Measurements from ENCODE around the gene CEP44. TPM values are rescaled to one million over a fixed set of nuclear protein-coding genes. Genes with fewer than 3 reads are reported as not detected.

The CEP44 gene
- total RNA-seq, 1 donor from 2014 or later, result 19.1 TPM

DNA sequence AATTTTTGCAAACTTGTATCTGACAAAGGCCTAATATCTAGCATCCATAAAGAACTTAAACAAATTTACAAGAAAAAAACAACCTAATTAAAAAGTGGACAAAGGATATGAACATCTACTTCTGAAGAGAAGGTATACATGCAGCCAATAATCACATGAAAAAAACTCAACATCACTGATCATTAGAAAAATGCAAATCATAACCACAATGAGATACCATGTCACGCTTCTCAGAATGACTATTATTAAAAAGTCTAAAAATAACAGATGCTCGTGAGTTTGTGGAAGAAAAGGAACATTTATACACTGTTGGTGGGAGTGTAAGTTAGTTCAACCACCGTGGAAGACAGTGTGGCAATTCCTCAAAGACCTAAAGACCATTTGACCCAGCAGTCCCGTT lies 24.0 kb downstream of the CEP44 start:
- H3K4me3 Mint-ChIP-seq, result no peak overlapping the region
- H3K9me3 Mint-ChIP-seq, result no peaks in the 10 kb centered on the region
- H3K36me3 Mint-ChIP-seq, result peaks cover 13% of the 10 kb centered on the region
- no peaks in the 10 kb centered on the region for H3K4me1 Mint-ChIP-seq (ENCODE audit: unreplicated experiment)
- TF ChIP-seq, protein P1, sequence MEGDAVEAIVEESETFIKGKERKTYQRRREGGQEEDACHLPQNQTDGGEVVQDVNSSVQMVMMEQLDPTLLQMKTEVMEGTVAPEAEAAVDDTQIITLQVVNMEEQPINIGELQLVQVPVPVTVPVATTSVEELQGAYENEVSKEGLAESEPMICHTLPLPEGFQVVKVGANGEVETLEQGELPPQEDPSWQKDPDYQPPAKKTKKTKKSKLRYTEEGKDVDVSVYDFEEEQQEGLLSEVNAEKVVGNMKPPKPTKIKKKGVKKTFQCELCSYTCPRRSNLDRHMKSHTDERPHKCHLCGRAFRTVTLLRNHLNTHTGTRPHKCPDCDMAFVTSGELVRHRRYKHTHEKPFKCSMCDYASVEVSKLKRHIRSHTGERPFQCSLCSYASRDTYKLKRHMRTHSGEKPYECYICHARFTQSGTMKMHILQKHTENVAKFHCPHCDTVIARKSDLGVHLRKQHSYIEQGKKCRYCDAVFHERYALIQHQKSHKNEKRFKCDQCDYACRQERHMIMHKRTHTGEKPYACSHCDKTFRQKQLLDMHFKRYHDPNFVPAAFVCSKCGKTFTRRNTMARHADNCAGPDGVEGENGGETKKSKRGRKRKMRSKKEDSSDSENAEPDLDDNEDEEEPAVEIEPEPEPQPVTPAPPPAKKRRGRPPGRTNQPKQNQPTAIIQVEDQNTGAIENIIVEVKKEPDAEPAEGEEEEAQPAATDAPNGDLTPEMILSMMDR (conservative IDR thresholded peaks at IDR 0.05), result no peak
- H3K27ac Mint-ChIP-seq, result no peak overlapping the region
- no peaks in the 10 kb centered on the region for H3K27me3 Mint-ChIP-seq
- DNase-seq (ENCODE audit: extremely low spot score, unreplicated experiment), result no peak

DNA sequence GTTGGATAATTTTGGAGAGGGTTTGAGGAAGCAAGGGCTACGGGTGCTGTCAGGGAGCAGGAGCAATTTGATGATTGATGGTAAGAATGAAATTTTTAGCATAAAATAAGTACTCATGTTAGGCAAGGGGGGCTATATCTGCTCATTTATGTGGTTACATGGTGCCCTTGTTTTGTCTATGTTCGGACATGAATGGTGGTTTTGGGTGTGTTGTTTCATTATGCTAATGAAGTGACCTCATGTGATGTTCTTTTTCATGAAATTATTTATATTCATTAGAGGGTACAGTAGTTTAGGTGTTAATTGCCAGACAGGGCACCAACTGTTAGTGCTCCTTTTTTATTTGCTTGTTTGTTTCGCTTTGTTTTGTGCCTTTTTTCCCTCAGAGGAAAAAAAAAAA lies 29.3 kb downstream of the CEP44 start:
- no peak for DNase-seq (ENCODE audit: extremely low spot score, unreplicated experiment)
- H3K27ac Mint-ChIP-seq, result no peak overlapping the region
- H3K4me3 Mint-ChIP-seq, result no peak overlapping the region
- H3K36me3 Mint-ChIP-seq, result peaks cover 10% of the 10 kb centered on the region
- no peaks in the 10 kb centered on the region for H3K4me1 Mint-ChIP-seq (ENCODE audit: unreplicated experiment)
- H3K9me3 Mint-ChIP-seq, result no peaks in the 10 kb centered on the region
- H3K27me3 Mint-ChIP-seq, result no peaks in the 10 kb centered on the region
- TF ChIP-seq, protein P1 (conservative IDR thresholded peaks at IDR 0.05), result no peak

DNA sequence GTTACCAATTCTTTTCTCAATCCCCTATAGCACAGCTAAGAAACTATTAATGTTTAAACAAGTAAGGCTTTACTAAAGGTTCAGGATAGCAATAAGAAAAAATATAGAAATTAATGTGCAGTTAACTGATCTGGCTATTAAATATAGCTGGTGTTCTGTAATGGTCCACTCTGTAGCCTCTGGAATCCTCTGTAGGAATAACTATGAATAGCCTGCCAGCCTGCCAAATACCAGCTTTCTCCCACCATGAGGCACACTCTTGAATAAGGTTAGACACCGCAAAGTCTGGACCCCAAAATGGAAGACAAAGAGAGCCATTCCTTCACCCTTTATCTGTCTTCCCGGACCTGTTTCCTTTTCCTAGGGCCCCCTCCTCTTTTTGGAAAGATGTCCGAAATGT lies 30.6 kb downstream of the CEP44 start:
- H3K36me3 Mint-ChIP-seq, result peaks cover 5% of the 10 kb centered on the region
- no peaks in the 10 kb centered on the region for H3K9me3 Mint-ChIP-seq
- H3K27me3 Mint-ChIP-seq, result no peaks in the 10 kb centered on the region
- no peak for DNase-seq (ENCODE audit: extremely low spot score, unreplicated experiment)
- no peak overlapping the region for H3K27ac Mint-ChIP-seq
- TF ChIP-seq, protein P1 (conservative IDR thresholded peaks at IDR 0.05), result no peak
- no peak overlapping the region for H3K4me3 Mint-ChIP-seq
- H3K4me1 Mint-ChIP-seq (ENCODE audit: unreplicated experiment), result no peaks in the 10 kb centered on the region

DNA sequence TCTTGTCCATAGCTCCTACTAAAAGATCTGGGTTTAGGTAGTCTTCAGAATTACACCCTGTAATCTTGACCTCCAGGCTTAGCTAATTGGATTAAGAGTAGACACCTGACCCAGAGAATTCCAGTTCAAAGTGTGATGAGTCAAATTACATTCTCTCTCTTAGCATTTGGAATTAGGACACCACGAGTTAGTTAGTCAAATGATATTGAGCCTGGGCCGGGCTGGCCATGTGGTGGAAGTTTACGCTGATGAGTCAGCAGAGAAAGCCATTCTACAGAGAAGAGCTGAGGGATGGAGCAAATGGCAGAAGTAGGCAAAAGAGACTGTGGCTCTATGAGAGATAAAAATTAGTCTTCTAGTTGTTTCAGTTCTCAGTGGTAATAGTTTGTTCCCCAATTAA lies 31.1 kb downstream of the CEP44 start:
- Mint-ChIP-seq H3K4me1 (ENCODE audit: unreplicated experiment) (no peaks in the 10 kb centered on the region), H3K9me3 (no peaks in the 10 kb centered on the region), H3K4me3 (no peak overlapping the region), H3K27ac (no peak overlapping the region), H3K27me3 (no peaks in the 10 kb centered on the region), H3K36me3 (peaks cover 5% of the 10 kb centered on the region)
- DNase-seq (ENCODE audit: extremely low spot score, unreplicated experiment), result no peak
- TF ChIP-seq, protein P1 (conservative IDR thresholded peaks at IDR 0.05), result no peak

DNA sequence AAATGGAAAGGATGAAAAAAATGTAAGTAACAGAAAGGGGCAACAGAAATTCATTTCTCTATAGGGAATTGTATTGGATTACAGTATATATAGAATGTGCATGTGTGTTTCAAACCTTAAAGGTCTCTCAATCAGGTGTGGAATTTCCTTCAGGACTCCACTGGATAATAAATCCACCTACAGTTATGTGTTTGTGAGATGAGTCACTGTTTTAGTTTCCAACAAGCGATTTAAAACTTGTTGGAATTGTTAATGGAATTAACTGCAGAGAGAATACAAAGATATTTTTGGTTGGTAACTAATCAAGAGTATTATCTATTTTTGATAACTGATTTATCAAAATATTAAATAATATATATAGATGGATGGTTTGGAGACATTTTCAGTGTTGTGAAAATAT lies 32.8 kb downstream of the CEP44 start:
- no peak overlapping the region for H3K4me3 Mint-ChIP-seq
- H3K27ac Mint-ChIP-seq, result no peak overlapping the region
- DNase-seq (ENCODE audit: extremely low spot score, unreplicated experiment), result no peak
- no peaks in the 10 kb centered on the region for H3K4me1 Mint-ChIP-seq (ENCODE audit: unreplicated experiment)
- TF ChIP-seq, protein P1 (conservative IDR thresholded peaks at IDR 0.05), result no peak
- peaks cover 5% of the 10 kb centered on the region for H3K36me3 Mint-ChIP-seq
- H3K9me3 Mint-ChIP-seq, result no peaks in the 10 kb centered on the region
- no peaks in the 10 kb centered on the region for H3K27me3 Mint-ChIP-seq

DNA sequence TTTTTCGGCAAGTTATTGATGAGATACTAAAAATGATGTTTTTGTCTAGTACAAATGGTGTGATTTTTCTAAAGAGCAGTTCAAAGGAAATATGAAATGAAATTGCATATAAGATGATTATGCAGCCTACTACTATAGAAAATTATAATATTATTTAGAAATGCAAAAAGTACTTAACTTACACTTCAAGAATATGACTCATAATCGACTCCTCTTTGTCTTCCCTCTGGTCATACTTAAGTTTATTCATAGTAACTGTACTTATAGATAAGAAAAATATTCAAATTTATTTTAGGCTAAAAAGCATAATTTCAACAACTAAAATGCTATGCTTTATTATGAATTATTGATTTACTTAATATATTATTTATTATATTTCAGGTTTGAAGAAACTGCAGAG lies 33.2 kb downstream of the CEP44 start:
- no peak overlapping the region for H3K27ac Mint-ChIP-seq
- H3K9me3 Mint-ChIP-seq, result no peaks in the 10 kb centered on the region
- no peak for DNase-seq (ENCODE audit: extremely low spot score, unreplicated experiment)
- H3K36me3 Mint-ChIP-seq, result peaks cover 5% of the 10 kb centered on the region
- no peaks in the 10 kb centered on the region for H3K27me3 Mint-ChIP-seq
- TF ChIP-seq, protein P1 (conservative IDR thresholded peaks at IDR 0.05), result no peak
- H3K4me1 Mint-ChIP-seq (ENCODE audit: unreplicated experiment), result no peaks in the 10 kb centered on the region
- H3K4me3 Mint-ChIP-seq, result no peak overlapping the region

All from type B pancreatic cell (in vitro differentiated cells).